Nucleus accumbens (tissue), 56 donors: ENCODE data around the gene MKKS.

Experiments
- DNase-seq, 56 donors: peaks; one replicate each; lab custom pipeline; 2025; lab: John Stamatoyannopoulos, UW

Gene MKKS

DNA sequence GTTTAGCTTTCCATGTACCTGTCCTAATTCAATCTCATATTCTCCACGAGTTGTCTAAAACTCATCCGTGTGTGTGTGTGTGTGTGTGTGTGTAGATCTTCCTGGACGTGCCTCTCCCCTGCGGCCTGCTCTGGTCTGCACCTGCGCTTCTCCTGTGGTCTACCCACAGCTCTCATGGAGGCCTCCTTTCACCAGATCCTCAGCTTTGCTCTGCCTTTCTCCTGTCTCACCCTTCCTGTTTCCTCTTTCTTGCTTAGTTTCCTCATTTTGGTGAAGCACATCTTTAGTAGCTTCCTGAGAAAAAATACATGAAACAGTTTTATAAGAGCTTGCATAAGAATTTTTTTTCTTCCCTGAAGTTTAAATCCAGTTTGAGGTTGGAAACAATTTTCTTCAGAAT is 19.2 kb upstream of the MKKS start:
- no peak for DNase-seq

GRCh38 chr20:10449270-10449669 is 15.2 kb upstream of the MKKS start:
- no peak for DNase-seq

GRCh38 chr20:10448270-10449156 is 14.5 kb upstream of the MKKS start:
- no peak for DNase-seq

- no peak for DNase-seq
Observed at GRCh38 chr20:10447028-10447427, 13.0 kb upstream of the MKKS start.

DNA sequence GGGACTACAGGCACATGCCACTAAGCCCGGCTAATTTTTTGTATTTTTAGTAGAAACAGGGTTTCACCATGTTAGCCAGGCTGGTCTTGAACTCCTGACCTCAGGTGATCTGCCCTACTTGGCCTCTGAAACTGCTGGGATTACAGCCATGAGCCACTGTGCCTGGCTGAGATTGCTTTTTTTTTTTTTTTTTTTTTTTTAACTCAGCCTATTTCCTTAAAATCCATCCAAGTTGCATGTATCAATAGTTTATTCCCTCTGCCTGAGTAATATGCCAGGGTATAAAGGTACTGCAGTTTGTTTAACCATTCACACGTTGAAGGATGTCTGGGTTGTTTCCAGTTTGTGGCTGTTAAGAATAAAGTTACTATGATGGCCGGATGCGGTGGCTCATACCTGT is 11.7 kb upstream of the MKKS start:
- no peak for DNase-seq

GRCh38 chr20:10443936-10444335 is 9.9 kb upstream of the MKKS start:
- DNase-seq: no peak

DNA sequence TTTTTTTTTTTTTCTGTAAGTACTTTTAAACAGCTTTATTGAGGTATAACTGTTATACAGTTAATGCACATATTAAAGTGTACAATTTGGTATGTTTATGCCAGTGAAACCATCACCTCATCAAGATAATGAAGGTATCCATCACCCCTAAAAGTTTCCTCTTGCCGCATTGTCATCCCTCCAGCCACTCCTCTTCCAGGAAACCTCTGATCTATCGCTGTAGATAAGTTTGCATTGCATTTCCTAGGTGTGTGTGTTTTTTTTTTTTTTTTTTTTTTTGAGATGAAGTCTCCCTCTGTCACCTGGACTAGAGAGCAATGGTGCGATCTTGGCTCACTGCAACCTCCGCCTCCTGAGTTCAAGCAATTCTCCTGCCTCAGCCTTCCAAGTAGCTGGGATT is 4.2 kb upstream of the MKKS start:
- DNase-seq: no peak

- peak in 1 of 56 donors; percentile 5 for DNase-seq
Observed at GRCh38 chr20:10436053-10436699, 2.2 kb upstream of the MKKS start.

GRCh38 chr20:10434832-10435812 is 1.1 kb upstream of the MKKS start, which contains the start of gene SLX4IP:
Gene SLX4IP (plus strand): TSS chr20:10435305. CDS start chr20:10458205, 22,900 bp downstream.
- DNase-seq: peak; percentile 45 to 97 (median 89)

DNA sequence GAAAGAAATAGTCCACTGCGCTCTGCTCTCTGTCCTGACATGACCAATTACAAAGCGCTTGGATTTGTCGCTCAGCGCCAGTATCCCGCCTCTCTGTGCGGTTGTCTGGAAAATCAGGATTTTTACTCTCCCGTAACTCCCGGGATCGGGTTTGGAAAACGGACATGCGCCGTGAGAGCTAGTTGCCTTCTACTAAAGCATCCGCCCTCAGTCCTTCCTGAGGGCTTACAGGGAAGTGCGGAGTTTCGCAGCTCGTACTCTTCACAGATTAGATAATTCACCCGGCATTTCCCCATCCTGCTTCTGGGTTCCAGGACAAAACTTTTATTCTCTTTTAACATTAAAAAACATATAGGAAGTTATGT is 427 bp upstream of the MKKS start:
- DNase-seq: peak; percentile 54 to 98 (median 90)

DNA sequence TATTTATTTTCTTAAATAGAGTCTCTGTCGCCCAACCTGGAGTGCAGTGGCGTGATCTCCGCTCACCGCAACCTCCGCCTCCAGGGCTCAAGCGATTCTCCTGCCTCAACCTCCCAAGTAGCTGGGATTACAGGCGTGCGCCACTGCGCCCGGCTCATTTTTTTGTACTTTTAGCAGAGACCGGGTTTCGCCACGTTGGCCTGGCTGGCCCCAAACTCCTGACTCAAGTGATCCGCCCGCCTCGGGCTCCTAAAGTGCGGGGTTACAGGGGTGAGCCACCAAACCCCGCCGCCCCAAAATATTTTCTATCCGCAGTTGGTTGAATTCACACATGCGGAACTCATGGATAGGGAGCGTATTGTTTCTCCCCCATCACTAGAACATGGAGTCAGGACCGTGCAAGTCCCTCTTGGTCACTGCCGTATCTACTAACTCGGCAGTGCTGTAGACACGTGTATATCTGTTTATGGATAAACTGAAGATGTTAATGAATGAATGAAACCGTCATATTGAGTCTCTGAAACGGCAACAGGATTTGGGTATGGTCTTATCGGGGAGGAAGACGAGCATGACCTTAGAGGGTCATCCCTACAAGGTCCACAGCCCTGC is 904 bp downstream of the MKKS start:
- no peak for DNase-seq

DNA sequence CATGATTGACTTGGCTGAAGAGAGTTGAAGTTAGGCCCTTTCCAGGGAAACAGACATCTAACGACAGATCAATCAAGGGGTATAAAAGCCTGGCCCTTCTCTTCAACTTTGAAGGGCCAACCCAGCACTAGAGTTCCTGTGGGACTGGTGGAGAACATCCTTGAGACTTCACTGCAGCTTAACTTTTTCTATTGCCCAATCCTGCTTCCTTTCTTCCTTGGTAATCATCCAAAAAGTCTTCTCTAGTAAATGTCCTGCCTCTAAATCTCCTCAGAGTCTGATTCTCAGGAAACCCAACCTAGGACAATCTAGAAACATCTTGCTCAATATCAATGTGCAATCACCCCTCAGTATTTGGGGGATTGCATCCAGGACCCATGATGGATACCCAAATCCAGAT is 1.9 kb downstream of the MKKS start:
- DNase-seq: no peak

- no peak for DNase-seq
Observed at GRCh38 chr20:10430704-10431103, 3.3 kb downstream of the MKKS start.

GRCh38 chr20:10430000-10430466 is 4.0 kb downstream of the MKKS start:
- no peak for DNase-seq

DNA sequence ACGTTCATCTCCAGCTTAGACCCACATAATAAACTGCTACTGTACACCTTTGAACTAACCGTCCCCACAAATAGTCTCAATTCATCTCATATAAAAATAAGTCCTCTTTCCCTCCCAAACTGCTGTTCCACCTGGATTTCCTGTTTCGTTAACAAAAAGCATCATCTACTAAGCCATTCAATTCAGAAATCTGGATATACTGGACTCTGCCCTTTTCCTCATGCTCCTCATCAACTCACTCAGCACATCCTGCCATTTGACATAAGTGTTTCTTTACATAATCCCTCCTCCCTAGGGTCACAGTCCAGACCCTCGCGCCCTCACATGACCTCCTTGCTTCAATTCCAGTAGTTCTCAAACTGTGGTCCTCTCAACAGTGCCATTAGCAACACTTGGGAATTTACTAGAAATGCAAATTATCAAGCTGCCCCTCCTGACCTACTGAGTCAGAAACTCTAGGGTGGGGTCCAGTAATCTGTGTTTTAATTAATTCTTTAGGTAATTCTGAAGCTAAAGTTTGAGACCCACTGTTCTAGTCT is 4.5 kb downstream of the MKKS start:
- DNase-seq: no peak

GRCh38 chr20:10428008-10428407 is 6.0 kb downstream of the MKKS start:
- DNase-seq: no peak

DNA sequence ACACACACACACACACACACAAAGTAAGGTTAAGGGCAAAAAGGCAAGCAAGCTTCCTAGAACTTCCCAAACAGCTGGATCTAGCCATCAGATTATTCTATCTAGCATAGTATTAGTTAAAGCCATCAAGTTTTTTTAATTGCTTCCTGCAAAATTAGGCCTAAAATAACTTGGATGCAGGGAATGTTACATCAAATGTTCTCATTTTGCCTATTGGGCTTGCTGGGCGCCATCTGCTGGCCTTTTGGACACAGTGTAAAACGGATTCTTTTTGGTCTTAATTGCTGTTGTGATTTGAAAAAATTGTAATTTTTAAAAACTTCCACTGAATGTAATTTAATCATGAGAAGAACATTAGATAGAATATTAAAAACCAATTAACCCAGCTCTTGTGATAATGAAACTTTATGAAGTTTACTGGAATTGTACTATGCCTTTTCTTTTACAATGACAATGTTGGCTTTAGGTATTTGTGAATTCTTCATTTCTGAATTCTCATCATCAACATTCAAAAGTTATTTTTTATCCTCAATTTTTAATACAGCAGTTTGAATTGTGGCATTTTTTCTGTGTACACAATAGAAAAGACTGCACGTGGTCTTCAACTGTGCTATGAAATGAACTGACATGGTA is 6.8 kb downstream of the MKKS start:
- DNase-seq: peak in 23 of 56 donors; percentile 1 to 75 (median 30)

- DNase-seq: no peak
Observed at GRCh38 chr20:10423735-10424134, 10.3 kb downstream of the MKKS start.

- peak in 5 of 56 donors; percentile 10 to 48 (median 16) for DNase-seq
Observed at GRCh38 chr20:10419550-10420133, 14.4 kb downstream of the MKKS start.
